ENCODE results near the gene SEZ6L.
A peak's percentile ranks its signal among the peaks of the same experiment; 100 is the strongest.

SEZ6L gene

DNA sequence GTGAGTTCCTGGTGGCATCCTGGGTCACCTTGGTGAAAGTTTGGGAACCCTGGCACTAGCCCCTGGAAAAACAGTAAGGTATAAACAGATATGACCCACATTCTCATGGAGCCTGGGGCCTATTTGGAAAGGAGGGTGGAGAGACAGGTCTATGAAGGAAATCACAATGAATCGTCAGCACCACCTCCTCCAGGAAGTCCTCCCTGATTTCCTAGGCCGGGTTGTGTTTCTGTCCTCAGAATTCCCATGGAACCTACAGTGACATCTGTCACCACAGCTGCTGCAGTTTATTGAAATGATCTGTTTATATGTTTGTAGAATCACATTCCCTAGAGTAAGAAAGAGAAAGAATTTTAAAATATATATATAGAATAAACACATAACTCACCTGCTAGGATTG is 188.0 kb downstream of the SEZ6L start:
- no peak overlapping the region for H3K4me3 Mint-ChIP-seq
- H3K27ac Mint-ChIP-seq = no peak overlapping the region
- no peak for ATAC-seq (replicated peaks)
- H3K4me1 Mint-ChIP-seq (ENCODE audit: low read depth in 2 of 2) = peaks cover 5 to 6% of the 10 kb centered on the region in 2 donors
- H3K9me3 Mint-ChIP-seq = no peaks in the 10 kb centered on the region
- H3K36me3 Mint-ChIP-seq (ENCODE audit: insufficient read depth) = no peaks in the 10 kb centered on the region
- no peak for DNase-seq
- H3K27me3 Mint-ChIP-seq = peaks cover 47 to 53% of the 10 kb centered on the region in 2 donors

GRCh38 chr22:26357813-26358212 is 188.6 kb downstream of the SEZ6L start:
- H3K27me3 Mint-ChIP-seq = peaks cover 45 to 53% of the 10 kb centered on the region in 2 donors
- no peaks in the 10 kb centered on the region for H3K9me3 Mint-ChIP-seq
- ATAC-seq (replicated peaks) (no peak), DNase-seq (no peak)
- H3K36me3 Mint-ChIP-seq (ENCODE audit: insufficient read depth) = no peaks in the 10 kb centered on the region
- H3K27ac Mint-ChIP-seq = no peak overlapping the region
- H3K4me1 Mint-ChIP-seq (ENCODE audit: low read depth in 2 of 2) = peaks cover 5 to 6% of the 10 kb centered on the region in 2 donors
- H3K4me3 Mint-ChIP-seq = no peak overlapping the region

DNA sequence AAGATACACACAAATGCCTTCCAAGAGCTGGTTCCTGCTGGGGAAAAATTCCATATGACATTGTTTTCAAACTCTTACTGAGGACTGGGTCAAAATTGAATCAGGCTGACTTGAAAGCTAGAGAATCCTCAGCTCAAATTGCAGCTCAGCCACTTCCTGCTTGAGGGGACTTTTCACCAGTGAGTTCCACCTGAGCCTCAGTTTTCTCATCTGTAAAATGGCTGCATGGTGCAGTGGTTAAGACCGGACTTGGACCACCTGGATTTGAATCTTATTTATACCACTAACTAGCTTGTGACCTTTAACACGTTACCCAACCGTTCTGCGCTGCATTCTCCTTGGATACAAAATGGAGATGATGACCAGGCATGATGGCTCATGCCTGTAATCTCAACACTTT is 189.9 kb downstream of the SEZ6L start:
- Mint-ChIP-seq H3K4me1 (ENCODE audit: low read depth in 2 of 2) (peaks cover 5 to 6% of the 10 kb centered on the region in 2 donors), H3K4me3 (no peak overlapping the region), H3K36me3 (ENCODE audit: insufficient read depth) (no peaks in the 10 kb centered on the region), H3K27me3 (peaks cover 32 to 41% of the 10 kb centered on the region in 2 donors), H3K9me3 (no peaks in the 10 kb centered on the region), H3K27ac (no peak overlapping the region)
- no peak for ATAC-seq (replicated peaks)
- no peak for DNase-seq

DNA sequence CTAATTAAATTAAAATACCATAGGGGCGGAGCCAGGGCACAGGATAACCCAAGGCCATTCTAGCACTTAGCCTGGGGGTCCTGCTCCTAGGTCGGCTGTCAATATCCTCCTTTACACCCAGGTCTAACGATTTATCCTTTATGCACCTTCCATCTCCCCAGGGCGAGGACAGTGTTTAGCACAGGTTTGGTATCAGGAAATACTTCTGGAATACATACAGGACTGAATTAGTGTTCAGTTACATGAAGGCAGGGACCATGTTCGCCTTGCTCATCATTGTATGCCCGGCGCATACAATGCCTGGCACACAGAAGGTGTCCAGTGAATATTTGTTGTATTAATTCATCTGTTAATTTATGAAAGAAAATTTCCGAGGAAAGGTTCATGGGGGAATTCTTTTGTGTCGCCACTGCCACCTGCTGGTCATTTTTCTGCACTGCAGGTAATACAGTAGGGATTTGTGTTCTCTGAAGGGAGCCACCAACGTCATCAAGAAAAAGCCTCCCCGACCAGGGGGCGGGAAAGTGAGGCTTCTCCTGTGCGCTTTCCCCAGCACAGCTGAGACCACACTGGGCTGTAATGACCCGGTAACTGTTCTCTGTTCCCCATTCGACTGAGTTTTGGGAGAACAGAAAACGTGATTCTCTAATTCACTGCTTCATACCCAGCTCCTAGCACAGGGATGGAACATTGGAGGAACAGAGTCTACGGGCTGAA is 191.1 kb downstream of the SEZ6L start:
- H3K4me1 Mint-ChIP-seq (ENCODE audit: low read depth in 2 of 2) = peaks cover 5 to 6% of the 10 kb centered on the region in 2 donors
- no peak overlapping the region for H3K4me3 Mint-ChIP-seq
- H3K27ac Mint-ChIP-seq = no peak overlapping the region
- ATAC-seq (replicated peaks) = peak; percentile 66
- H3K36me3 Mint-ChIP-seq (ENCODE audit: insufficient read depth) = no peaks in the 10 kb centered on the region
- peaks cover 20 to 29% of the 10 kb centered on the region in 2 donors for H3K27me3 Mint-ChIP-seq
- no peaks in the 10 kb centered on the region for H3K9me3 Mint-ChIP-seq
- peak; percentile 47 to 61 (median 53) for DNase-seq

DNA sequence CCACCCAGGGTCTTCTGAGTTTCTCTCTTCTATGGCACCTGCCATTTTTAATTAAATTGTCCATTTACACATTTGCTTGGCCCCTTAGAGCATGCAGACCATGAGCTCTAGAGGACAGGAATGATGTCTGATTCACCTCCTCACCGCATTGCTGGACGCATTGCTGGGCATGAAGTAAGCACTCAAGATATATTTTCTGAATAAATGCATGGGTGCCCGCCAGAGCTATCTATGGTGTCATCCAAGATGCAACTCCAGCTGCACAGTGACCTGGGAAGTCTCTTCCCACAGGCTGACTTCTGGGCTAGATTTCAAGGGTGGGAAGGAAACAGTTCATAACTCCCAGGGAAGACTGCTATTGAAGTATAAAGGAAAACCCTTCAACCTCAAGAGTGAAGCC is 193.2 kb downstream of the SEZ6L start:
- Mint-ChIP-seq H3K9me3 (no peaks in the 10 kb centered on the region), H3K4me3 (no peak overlapping the region), H3K4me1 (ENCODE audit: low read depth in 2 of 2) (peaks cover 6 to 7% of the 10 kb centered on the region in 2 donors), H3K27ac (no peak overlapping the region), H3K27me3 (peaks cover 20 to 29% of the 10 kb centered on the region in 2 donors), H3K36me3 (ENCODE audit: insufficient read depth) (no peaks in the 10 kb centered on the region)
- ATAC-seq (replicated peaks) (no peak), DNase-seq (no peak)

- Mint-ChIP-seq H3K9me3 (no peaks in the 10 kb centered on the region), H3K36me3 (ENCODE audit: insufficient read depth) (no peaks in the 10 kb centered on the region), H3K4me1 (ENCODE audit: low read depth in 2 of 2) (peaks cover 8 to 10% of the 10 kb centered on the region in 2 donors), H3K4me3 (no peak overlapping the region), H3K27me3 (peaks cover 18 to 27% of the 10 kb centered on the region in 2 donors), H3K27ac (no peak overlapping the region)
- ATAC-seq (replicated peaks) (peak; percentile 77), DNase-seq (peak; percentile 24 to 50 (median 35))
Observed at GRCh38 chr22:26364066-26365015, 195.1 kb downstream of the SEZ6L start.

DNA sequence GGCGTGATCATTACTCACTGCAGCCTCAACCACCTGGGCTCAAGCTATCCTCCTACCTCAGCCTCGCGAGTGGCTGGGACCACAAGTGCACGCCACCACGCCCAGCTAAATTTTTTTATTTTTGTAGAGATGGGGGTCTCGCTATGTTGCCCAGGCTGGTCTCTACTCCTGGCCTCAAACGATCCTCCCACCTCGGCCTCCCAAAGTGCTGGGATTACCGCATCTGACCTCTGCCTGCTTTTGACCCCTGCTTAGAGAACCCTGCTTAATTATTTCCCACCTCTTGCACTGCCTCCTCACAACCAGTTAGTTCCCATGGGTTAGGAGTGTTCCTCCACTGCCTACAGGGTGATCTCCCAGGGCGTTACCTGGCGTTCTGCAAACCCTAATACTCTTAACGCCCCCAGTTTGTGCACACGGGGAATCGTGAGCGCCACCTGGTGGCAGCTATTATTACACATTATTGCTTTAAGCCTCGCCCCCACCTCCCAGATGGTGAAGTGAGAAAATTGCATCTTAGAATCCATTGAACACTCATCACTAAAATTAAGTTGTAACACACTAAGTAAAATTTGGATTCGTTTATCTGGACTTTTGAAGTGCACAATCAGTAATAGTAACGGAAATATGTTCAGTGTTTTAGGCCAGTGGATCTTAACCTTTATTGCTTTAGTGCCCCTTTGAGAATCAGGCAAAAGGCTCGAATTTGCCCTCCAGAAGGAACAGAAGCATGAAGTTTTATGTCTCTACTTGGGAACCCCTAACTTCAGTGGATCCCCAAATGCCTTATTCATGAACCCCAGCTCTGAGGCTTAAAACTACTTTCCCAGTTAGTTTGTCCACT is 198.4 kb downstream of the SEZ6L start:
- Mint-ChIP-seq H3K27ac (no peak overlapping the region), H3K4me3 (no peak overlapping the region), H3K27me3 (peaks cover 26 to 39% of the 10 kb centered on the region in 2 donors), H3K9me3 (no peaks in the 10 kb centered on the region), H3K4me1 (ENCODE audit: low read depth in 2 of 2) (peaks cover 2 to 3% of the 10 kb centered on the region in 2 donors), H3K36me3 (ENCODE audit: insufficient read depth) (no peaks in the 10 kb centered on the region)
- DNase-seq (peak; percentile 57 to 60 (median 59)), ATAC-seq (replicated peaks) (peak; percentile 76)

GRCh38 chr22:26372890-26373289 is 203.6 kb downstream of the SEZ6L start:
- no peaks in the 10 kb centered on the region for H3K36me3 Mint-ChIP-seq (ENCODE audit: insufficient read depth)
- H3K27me3 Mint-ChIP-seq = peaks cover 48 to 72% of the 10 kb centered on the region in 2 donors
- DNase-seq (no peak), ATAC-seq (replicated peaks) (no peak)
- H3K4me3 Mint-ChIP-seq = no peak overlapping the region
- H3K27ac Mint-ChIP-seq = no peak overlapping the region
- H3K9me3 Mint-ChIP-seq = no peaks in the 10 kb centered on the region
- peaks cover 3 to 6% of the 10 kb centered on the region in 2 donors for H3K4me1 Mint-ChIP-seq (ENCODE audit: low read depth in 2 of 2)

- no peak for DNase-seq
- Mint-ChIP-seq H3K36me3 (ENCODE audit: insufficient read depth) (no peaks in the 10 kb centered on the region), H3K27ac (no peak overlapping the region), H3K27me3 (peaks cover 58 to 80% of the 10 kb centered on the region in 2 donors), H3K4me3 (no peak overlapping the region), H3K4me1 (ENCODE audit: low read depth in 2 of 2) (peaks cover 3 to 6% of the 10 kb centered on the region in 2 donors), H3K9me3 (peaks cover 0 to 2% of the 10 kb centered on the region in 2 donors)
- ATAC-seq (replicated peaks) = no peak
Observed at GRCh38 chr22:26374391-26375026, 205.2 kb downstream of the SEZ6L start.

DNA sequence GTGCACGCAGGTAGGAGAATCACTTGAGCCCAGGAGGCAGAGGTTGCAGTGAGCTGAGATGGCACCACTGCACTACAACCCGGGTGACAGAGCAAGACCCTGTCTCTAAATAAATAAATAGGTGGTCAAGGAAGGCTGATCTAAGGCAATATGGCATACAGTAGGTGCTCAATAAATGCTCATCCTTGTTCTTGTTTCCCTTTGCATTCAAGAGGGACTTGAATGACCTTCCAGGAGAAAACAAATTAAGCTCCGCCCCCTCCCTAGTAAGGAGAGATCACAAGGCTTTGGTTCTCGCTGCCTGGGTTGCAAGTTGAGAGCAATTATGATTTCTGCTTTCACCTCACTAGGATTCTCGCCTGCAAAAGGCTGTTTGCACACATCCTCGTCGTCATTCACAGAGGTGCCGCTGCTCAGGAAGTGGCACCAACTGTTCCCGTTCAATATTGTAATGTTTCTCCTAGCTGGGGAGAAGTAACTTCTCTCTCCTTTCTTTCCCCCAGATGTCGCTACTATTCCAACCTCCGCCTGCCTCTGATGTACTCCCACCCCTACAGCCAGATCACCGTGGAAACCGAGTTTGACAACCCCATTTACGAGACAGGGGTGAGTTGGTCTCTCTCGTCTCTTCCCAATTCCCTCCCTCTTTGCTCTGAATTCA is 208.0 kb downstream of the SEZ6L start:
- peaks cover 3 to 6% of the 10 kb centered on the region in 2 donors for H3K4me1 Mint-ChIP-seq (ENCODE audit: low read depth in 2 of 2)
- H3K36me3 Mint-ChIP-seq (ENCODE audit: insufficient read depth) = no peaks in the 10 kb centered on the region
- H3K9me3 Mint-ChIP-seq = peaks cover 0 to 3% of the 10 kb centered on the region in 2 donors
- H3K4me3 Mint-ChIP-seq = peak overlapping the region in 1 of 2 donors; percentile 10
- H3K27me3 Mint-ChIP-seq = peaks cover 62 to 79% of the 10 kb centered on the region in 2 donors
- no peak overlapping the region for H3K27ac Mint-ChIP-seq
- DNase-seq = no peak
- ATAC-seq (replicated peaks) = no peak

- H3K27ac Mint-ChIP-seq = no peak overlapping the region
- peaks cover 3 to 6% of the 10 kb centered on the region in 2 donors for H3K4me1 Mint-ChIP-seq (ENCODE audit: low read depth in 2 of 2)
- DNase-seq (no peak), ATAC-seq (replicated peaks) (no peak)
- H3K9me3 Mint-ChIP-seq = peaks cover 0 to 3% of the 10 kb centered on the region in 2 donors
- H3K27me3 Mint-ChIP-seq = peaks cover 57 to 85% of the 10 kb centered on the region in 2 donors
- no peak overlapping the region for H3K4me3 Mint-ChIP-seq
- no peaks in the 10 kb centered on the region for H3K36me3 Mint-ChIP-seq (ENCODE audit: insufficient read depth)
Observed at GRCh38 chr22:26380072-26380830, 211.0 kb downstream of the SEZ6L start.

DNA sequence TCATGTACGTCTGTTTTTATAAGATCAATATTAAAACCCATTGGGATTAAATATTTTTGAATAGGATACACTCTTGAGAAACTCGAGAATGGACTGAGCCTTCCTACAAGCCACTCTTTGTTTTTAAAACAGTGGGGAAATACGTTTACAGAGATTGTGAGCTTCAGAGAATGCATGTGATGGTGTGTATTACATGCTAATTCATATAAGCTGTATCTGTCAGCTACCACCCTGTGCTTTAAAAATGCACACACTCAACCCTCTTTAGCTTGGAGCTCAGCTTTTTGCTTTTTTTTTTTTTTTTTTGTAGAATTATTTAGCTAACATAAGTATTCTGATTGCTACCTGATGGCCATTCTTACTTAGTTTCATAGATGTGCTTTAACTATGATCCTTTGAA is 213.5 kb downstream of the SEZ6L start:
- ATAC-seq (replicated peaks) = no peak
- H3K27me3 Mint-ChIP-seq = peaks cover 54 to 85% of the 10 kb centered on the region in 2 donors
- peaks cover 0 to 3% of the 10 kb centered on the region in 2 donors for H3K9me3 Mint-ChIP-seq
- H3K4me3 Mint-ChIP-seq = no peak overlapping the region
- no peaks in the 10 kb centered on the region for H3K36me3 Mint-ChIP-seq (ENCODE audit: insufficient read depth)
- H3K27ac Mint-ChIP-seq = no peak overlapping the region
- no peak for DNase-seq
- peaks cover 0 to under 1% of the 10 kb centered on the region in 2 donors for H3K4me1 Mint-ChIP-seq (ENCODE audit: low read depth in 2 of 2)

All from effector memory CD8-positive, alpha-beta T cell (primary cell).